ENCODE data around the gene SLC25A13.

SLC25A13 gene

DNA sequence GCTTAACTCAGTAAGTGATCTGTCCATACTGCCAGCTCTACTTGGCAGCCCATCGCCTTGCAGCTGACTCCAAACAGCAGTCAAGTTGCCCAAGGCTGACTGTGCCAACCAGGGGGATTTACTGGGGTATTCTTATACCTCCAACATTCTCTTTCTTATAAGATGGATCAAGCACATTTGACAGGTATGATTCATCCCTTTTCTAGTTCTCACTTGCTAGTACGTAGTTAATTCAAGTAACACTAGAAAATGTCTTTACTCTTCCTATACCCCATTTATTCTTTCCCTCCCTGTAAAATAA lies 77.0 kb downstream of the SLC25A13 start:
- no peak overlapping the region for H3K4me3 ChIP-seq (ENCODE audit: low read depth, low read length)
- no peak for DNase-seq (ENCODE audit: low read depth)
- TF ChIP-seq, protein P1, sequence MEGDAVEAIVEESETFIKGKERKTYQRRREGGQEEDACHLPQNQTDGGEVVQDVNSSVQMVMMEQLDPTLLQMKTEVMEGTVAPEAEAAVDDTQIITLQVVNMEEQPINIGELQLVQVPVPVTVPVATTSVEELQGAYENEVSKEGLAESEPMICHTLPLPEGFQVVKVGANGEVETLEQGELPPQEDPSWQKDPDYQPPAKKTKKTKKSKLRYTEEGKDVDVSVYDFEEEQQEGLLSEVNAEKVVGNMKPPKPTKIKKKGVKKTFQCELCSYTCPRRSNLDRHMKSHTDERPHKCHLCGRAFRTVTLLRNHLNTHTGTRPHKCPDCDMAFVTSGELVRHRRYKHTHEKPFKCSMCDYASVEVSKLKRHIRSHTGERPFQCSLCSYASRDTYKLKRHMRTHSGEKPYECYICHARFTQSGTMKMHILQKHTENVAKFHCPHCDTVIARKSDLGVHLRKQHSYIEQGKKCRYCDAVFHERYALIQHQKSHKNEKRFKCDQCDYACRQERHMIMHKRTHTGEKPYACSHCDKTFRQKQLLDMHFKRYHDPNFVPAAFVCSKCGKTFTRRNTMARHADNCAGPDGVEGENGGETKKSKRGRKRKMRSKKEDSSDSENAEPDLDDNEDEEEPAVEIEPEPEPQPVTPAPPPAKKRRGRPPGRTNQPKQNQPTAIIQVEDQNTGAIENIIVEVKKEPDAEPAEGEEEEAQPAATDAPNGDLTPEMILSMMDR (conservative IDR thresholded peaks at IDR 0.05; ENCODE audit: low read depth, low read length): no peak

DNA sequence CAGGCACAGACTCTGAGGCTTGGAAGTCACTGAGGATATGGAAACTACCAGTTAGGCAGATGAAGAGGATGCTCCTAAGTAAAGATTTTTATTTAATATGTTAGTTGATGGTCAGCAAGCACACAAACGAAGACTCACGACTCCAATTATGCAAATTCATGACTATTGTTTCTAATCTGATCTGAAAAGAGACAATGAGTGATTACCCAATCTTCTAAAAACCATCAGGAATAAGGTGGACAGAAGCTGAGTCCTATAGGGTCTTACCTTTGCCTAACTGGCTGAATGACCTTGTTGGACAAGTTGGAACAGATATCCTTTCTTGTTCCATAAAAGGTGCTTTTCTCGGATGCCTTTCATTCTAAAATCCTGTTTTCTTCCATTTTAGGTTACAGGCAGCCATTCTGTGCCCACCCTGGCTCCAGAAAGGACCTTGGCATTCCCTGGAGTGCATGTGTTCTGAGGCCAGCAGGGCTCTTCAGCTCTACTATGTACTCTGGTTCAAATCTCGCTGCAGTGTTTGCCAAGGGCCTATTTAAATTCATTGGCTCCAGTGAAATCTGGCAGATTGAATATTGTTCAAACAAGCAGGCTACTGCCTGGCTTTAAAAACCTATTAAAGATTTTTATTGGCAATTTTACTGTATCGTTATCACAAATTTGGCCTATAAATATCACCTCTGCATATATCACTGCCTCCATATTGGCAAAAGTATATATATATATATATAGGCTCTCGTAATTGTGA lies 77.5 kb downstream of the SLC25A13 start:
- no peak overlapping the region for H3K4me3 ChIP-seq (ENCODE audit: low read depth, low read length)
- TF ChIP-seq, protein P1 (conservative IDR thresholded peaks at IDR 0.05; ENCODE audit: low read depth, low read length): no peak
- DNase-seq (ENCODE audit: low read depth): no peak

DNA sequence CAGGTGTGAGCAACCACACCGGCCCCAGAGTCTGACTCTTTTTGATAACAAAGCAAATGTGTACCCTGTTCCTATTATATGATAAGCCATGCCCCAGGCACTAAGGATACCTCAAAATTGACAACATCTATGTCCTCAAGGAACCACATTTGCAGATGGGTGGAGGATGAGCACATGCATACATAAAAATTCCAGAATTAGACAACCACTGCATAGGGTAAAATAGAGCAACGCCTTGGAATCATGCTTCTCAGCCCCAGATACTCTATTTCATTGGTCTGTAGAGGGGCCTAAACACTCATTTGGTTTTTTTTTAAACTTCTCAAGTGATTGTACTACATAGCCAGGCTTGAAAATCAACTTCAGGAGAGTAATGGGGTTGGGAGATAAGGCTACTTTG lies 78.7 kb downstream of the SLC25A13 start:
- DNase-seq (ENCODE audit: low read depth): no peak
- H3K4me3 ChIP-seq (ENCODE audit: low read depth, low read length): no peak overlapping the region
- TF ChIP-seq, protein P1 (conservative IDR thresholded peaks at IDR 0.05; ENCODE audit: low read depth, low read length): no peak

DNA sequence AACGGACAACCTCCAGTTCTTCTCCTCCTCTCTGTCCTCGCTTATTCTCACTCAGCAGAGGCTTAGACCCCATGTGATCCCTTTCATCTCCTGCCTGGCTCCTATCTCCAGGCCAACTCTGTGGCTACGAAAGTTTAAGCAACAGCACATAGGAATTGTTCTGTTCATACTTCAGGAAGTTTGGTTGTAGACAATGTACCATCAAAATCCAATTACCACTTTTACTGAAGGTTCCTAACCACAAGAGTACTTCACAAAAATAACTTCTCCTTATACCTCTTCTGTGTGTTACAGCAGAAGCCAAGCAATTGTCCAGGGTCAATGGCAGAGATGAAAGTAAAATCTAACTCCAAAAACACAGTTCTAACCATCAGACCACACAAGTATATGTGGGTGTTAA lies 80.0 kb downstream of the SLC25A13 start:
- H3K4me3 ChIP-seq (ENCODE audit: low read depth, low read length): no peak overlapping the region
- TF ChIP-seq, protein P1 (conservative IDR thresholded peaks at IDR 0.05; ENCODE audit: low read depth, low read length): no peak
- peak; percentile 48 for DNase-seq (ENCODE audit: low read depth)

DNA sequence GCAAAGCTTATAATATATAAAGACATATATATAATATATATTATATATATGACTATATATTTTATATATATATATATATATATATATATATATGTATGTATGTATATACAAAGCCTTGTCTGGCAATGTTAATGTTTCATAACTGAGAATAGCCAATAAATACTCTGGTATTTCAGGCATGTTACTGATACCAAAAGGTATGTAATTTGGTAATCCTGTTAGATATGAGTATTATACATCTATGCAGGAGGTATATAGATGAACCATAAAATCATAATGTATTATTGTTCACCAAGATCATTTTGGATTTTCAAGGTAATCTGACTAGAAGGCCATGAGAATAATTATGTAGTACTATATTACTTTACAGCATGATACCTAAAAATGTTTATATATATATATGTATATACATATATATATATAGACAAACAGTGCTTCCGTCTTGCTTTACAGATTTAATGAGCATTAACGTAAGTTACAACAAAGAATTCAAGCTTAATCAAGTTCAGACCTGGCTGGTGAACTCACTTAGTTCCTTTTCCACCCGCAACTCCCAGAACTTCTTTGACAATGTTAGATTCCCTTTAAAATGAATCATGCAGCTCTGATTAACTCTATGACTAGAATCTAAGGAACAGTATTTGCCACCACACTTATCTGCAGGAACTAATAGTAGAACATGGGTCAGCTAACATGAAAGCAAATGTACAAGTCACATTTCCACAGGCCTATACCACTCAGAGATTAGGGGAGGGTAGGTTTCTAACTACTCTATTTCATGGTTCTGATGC lies 82.7 kb downstream of the SLC25A13 start:
- no peak for DNase-seq (ENCODE audit: low read depth)
- no peak overlapping the region for H3K4me3 ChIP-seq (ENCODE audit: low read depth, low read length)
- TF ChIP-seq, protein P1 (conservative IDR thresholded peaks at IDR 0.05; ENCODE audit: low read depth, low read length): no peak

DNA sequence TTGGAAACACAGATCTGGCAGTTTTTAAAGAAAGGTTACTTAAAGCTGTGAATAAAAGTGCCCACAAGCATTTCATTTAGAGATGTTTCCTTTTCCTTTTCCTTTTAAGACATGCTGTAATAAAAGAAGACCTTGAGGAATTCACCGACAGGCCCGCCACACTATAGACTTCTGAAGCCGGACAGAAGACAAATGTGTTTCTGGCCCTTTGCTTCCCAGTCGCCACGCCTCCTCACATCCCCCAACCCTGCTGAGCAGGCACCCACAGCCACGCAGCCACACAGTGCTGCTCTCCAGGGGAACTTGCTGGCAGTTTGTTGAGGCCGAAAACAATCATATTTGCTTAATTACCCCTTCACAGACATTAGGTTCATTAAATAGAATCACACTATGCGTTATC lies 83.4 kb downstream of the SLC25A13 start:
- no peak overlapping the region for H3K4me3 ChIP-seq (ENCODE audit: low read depth, low read length)
- DNase-seq (ENCODE audit: low read depth): no peak
- TF ChIP-seq, protein P1 (conservative IDR thresholded peaks at IDR 0.05; ENCODE audit: low read depth, low read length): no peak
